ENCODE results near the gene CNPY2.

- TF ChIP-seq CTCF (IDR thresholded peaks at IDR 0.05; ENCODE audit: low read depth, low read length, missing input control) (no peak), SP1 (IDR thresholded peaks at IDR 0.05) (no peak)
These were observed 22.0 kb upstream of the CNPY2 start for GRCh38 chr12:56337753-56338251.

Measured in liver (tissue), 3 donors.